ENCODE results near the gene NRG4. TPM values are rescaled to one million over a fixed set of nuclear protein-coding genes. Genes with fewer than 3 reads are reported as not detected.

NRG4 gene
- total RNA-seq, 1 donor from 2014 or later = not detected

GRCh38 chr15:75952525-75952924, 59.7 kb downstream of the NRG4 start:
- Mint-ChIP-seq H3K4me3 (ENCODE audit: unreplicated experiment) (no peak overlapping the region), H3K36me3 (ENCODE audit: unreplicated experiment) (no peaks in the 10 kb centered on the region), H3K9me3 (ENCODE audit: unreplicated experiment) (no peaks in the 10 kb centered on the region), H3K4me1 (ENCODE audit: unreplicated experiment) (no peaks in the 10 kb centered on the region), H3K27ac (ENCODE audit: unreplicated experiment) (no peak overlapping the region), H3K27me3 (ENCODE audit: unreplicated experiment) (peaks cover 62% of the 10 kb centered on the region)
- no peak for DNase-seq (ENCODE audit: extremely low spot score, unreplicated experiment)
- TF ChIP-seq CTCF (IDR thresholded peaks at IDR 0.05) = no peak

GRCh38 chr15:75948761-75949296, 63.4 kb downstream of the NRG4 start:
- H3K4me1 Mint-ChIP-seq (ENCODE audit: unreplicated experiment) = peaks cover 6% of the 10 kb centered on the region
- H3K9me3 Mint-ChIP-seq (ENCODE audit: unreplicated experiment) = no peaks in the 10 kb centered on the region
- H3K27me3 Mint-ChIP-seq (ENCODE audit: unreplicated experiment) = peaks cover 47% of the 10 kb centered on the region
- H3K4me3 Mint-ChIP-seq (ENCODE audit: unreplicated experiment) = no peak overlapping the region
- no peak for DNase-seq (ENCODE audit: extremely low spot score, unreplicated experiment)
- no peak for TF ChIP-seq CTCF (IDR thresholded peaks at IDR 0.05)
- H3K27ac Mint-ChIP-seq (ENCODE audit: unreplicated experiment) = no peak overlapping the region
- H3K36me3 Mint-ChIP-seq (ENCODE audit: unreplicated experiment) = no peaks in the 10 kb centered on the region

DNA sequence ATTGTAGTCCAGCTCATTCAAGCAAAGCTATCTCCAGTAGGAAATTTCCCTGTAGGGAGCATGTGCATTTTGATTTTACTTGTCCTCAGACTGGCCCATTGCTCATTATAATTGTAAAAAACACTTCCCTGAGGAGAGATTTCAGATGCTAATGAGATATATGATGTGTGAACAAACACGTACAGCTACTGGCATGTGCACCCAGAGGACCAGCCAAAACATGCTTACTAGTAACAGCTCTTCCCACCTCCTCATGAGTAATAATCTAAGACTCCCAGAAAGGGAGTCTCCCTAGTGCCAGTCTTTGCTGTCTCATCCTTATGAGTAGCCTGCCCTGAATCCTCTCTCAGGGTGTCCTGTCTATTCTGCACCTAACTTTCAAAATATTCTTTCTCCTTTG, 65.1 kb downstream of the NRG4 start:
- H3K36me3 Mint-ChIP-seq (ENCODE audit: unreplicated experiment) = no peaks in the 10 kb centered on the region
- no peak for TF ChIP-seq CTCF (IDR thresholded peaks at IDR 0.05)
- no peak overlapping the region for H3K27ac Mint-ChIP-seq (ENCODE audit: unreplicated experiment)
- peaks cover 6% of the 10 kb centered on the region for H3K4me1 Mint-ChIP-seq (ENCODE audit: unreplicated experiment)
- peaks cover 37% of the 10 kb centered on the region for H3K27me3 Mint-ChIP-seq (ENCODE audit: unreplicated experiment)
- no peaks in the 10 kb centered on the region for H3K9me3 Mint-ChIP-seq (ENCODE audit: unreplicated experiment)
- H3K4me3 Mint-ChIP-seq (ENCODE audit: unreplicated experiment) = no peak overlapping the region
- DNase-seq (ENCODE audit: extremely low spot score, unreplicated experiment) = no peak

DNA sequence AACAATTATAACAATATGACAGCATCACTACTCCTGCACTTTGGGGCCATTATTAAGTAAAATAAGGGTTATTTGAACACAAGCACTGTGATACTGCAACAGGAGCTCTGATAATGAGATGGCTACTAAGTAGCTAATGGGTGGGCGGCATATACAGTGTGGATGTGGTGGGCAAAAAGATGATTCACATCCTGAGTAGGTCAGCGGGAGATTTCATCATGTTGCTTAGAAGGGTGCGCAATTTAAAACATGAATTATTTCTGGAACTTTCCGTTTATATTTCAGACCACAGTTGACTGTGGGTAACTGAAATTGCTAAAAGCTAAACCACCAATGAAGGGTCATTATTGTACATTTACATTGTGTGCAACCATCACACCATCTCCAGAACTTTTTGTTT, 66.3 kb downstream of the NRG4 start:
- Mint-ChIP-seq H3K27ac (ENCODE audit: unreplicated experiment) (no peak overlapping the region), H3K36me3 (ENCODE audit: unreplicated experiment) (no peaks in the 10 kb centered on the region), H3K27me3 (ENCODE audit: unreplicated experiment) (peaks cover 30% of the 10 kb centered on the region), H3K9me3 (ENCODE audit: unreplicated experiment) (no peaks in the 10 kb centered on the region), H3K4me3 (ENCODE audit: unreplicated experiment) (no peak overlapping the region), H3K4me1 (ENCODE audit: unreplicated experiment) (peaks cover 6% of the 10 kb centered on the region)
- TF ChIP-seq CTCF (IDR thresholded peaks at IDR 0.05) = no peak
- DNase-seq (ENCODE audit: extremely low spot score, unreplicated experiment) = no peak

DNA sequence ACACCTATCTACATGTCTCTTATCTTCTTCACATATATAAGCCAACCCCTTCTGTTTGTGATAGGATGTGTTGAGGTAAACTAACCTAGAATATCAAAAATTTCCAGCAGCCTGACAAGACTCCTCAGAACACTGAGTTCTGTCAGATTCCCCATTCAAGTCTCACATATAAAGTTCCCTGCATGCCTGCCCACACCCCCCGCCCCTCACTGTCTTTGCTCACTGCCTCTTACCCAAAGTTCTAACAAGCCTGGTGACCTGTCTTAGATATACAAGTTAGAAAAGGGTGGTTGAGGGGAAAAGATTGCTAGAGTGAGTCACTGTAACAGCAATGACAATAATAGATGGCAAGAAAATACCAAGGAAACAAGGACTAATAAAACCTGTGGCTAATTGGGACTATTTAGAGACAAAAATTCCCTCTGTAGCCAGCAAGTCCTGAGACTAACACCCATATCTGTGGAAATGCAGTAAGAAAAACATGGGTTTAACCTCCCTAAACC, 68.5 kb downstream of the NRG4 start:
- H3K4me1 Mint-ChIP-seq (ENCODE audit: unreplicated experiment) = peaks cover 6% of the 10 kb centered on the region
- DNase-seq (ENCODE audit: extremely low spot score, unreplicated experiment) = no peak
- H3K4me3 Mint-ChIP-seq (ENCODE audit: unreplicated experiment) = no peak overlapping the region
- peaks cover 5% of the 10 kb centered on the region for H3K9me3 Mint-ChIP-seq (ENCODE audit: unreplicated experiment)
- TF ChIP-seq CTCF (IDR thresholded peaks at IDR 0.05) = no peak
- peaks cover 9% of the 10 kb centered on the region for H3K27me3 Mint-ChIP-seq (ENCODE audit: unreplicated experiment)
- H3K36me3 Mint-ChIP-seq (ENCODE audit: unreplicated experiment) = peaks cover 11% of the 10 kb centered on the region
- H3K27ac Mint-ChIP-seq (ENCODE audit: unreplicated experiment) = no peak overlapping the region

All from osteocyte (in vitro differentiated cells).